HCT116 (cell line): ENCODE data around the gene SLAIN2. TPM values are rescaled to one million over a fixed set of nuclear protein-coding genes. Genes with fewer than 3 reads are reported as not detected.

Experiments used
- ATAC-seq: fragments of 200-7000 bp; cut with Tn5 transposase; 2 replicates; pipeline ENCODE4 v1.9.1; 2020; ENCODE audit warnings: mild to moderate bottlenecking, moderate library complexity
- BruUV-seq: library from RNA; stranded (reverse); fragments of 400-500 nt; replicated peaks from 2 replicates; lab custom pipeline; 2021; lab: Mats Ljungman, UMichigan
- CTCF ChIA-PET: fragments of 300-600 bp; sonication (Branson Sonifier 250); formaldehyde crosslinking; loops from one replicate; lab custom pipeline; 2021; ENCODE audit warnings: antibody characterized with exemption; lab: Charles Lee
- POLR2A ChIA-PET: fragments of 300-600, 350-600 bp; sonication (Branson Sonifier 250); formaldehyde crosslinking; loops from one replicate; lab custom pipeline; 2021; ENCODE audit warnings: antibody characterized with exemption; lab: Charles Lee
- RAD21 ChIA-PET, 2 experiments: fragments of 300-600 bp; sonication (Branson Sonifier 250); formaldehyde crosslinking; loops; one replicate each; lab custom pipeline; 2023; ENCODE audit warnings: low total read pairs in 2 of 2; ENCODE audit not compliant: uncharacterized antibody in 2 of 2, unreplicated experiment in 2 of 2, low non-redundant PET in 1 of 2; lab: Charles Lee
- DNase-seq: peaks from one replicate; pipeline ENCODE4 v3.0.0-alpha.2; 2010; ENCODE audit warnings: low read depth, low spot score
- H2AFZ ChIP-seq: fragments of 200-600 bp; shearing (Covaris generic), sonication (generic); 2 replicates; pipeline ENCODE4 v1.6.1; 2017; ENCODE audit warnings: low read depth, mixed run types, mixed read lengths, antibody characterized with exemption, low read length; ENCODE audit not compliant: poor library complexity, severe bottlenecking
- H3K27ac ChIP-seq: 2 replicates; pipeline ENCODE4 v1.5.1; 2012; ENCODE audit warnings: low read depth, low read length
- H3K27me3 ChIP-seq: fragments of 200-600 bp; sonication (generic); 2 replicates; pipeline ENCODE4 v1.6.1; 2016; ENCODE audit warnings: mixed run types, low read length, mixed read lengths; ENCODE audit not compliant: insufficient read depth
- H3K36me3 ChIP-seq, 2 experiments: fragments of 200-500 bp in 1 of 2; fragments of 200-600 bp in 1 of 2; sonication (Bioruptor generic) in 1 of 2; sonication (generic) in 1 of 2; 2 replicates each; pipeline versions ENCODE4 v1.5.1 to v1.6.1; 2014 to 2016; ENCODE audit warnings: low read length in 2 of 2, inconsistent platforms in 1 of 2, mixed read lengths in 1 of 2, mixed run types in 1 of 2; ENCODE audit not compliant: insufficient read depth in 2 of 2, control insufficient read depth in 1 of 2
- H3K4me1 ChIP-seq, 2 experiments: fragments of 200-600 bp in 1 of 2; sonication (generic) in 1 of 2; 2 replicates each; pipeline versions ENCODE4 v1.5.1 to v1.6.1; 2012 to 2017; ENCODE audit warnings: low read length in 2 of 2, inconsistent platforms in 1 of 2, mild to moderate bottlenecking in 1 of 2, mixed read lengths in 1 of 2, mixed run types in 1 of 2, moderate library complexity in 1 of 2; ENCODE audit not compliant: insufficient read depth in 2 of 2, control insufficient read depth in 1 of 2
- H3K4me2 ChIP-seq: fragments of 200-600 bp; sonication (generic); 2 replicates; pipeline ENCODE4 v1.6.1; 2017; ENCODE audit warnings: mixed run types, low read length, mixed read lengths
- H3K4me3 ChIP-seq, 2 experiments: fragments of 200-600 bp in 1 of 2; sonication (generic) in 1 of 2; replicated peaks in 1 of 2; 2 replicates each; pipeline ENCODE4 v1.5.1; 2011 to 2016; ENCODE audit warnings: low read length in 2 of 2, control low read depth in 1 of 2, low read depth in 1 of 2, mild to moderate bottlenecking in 1 of 2, mixed read lengths in 1 of 2, mixed run types in 1 of 2
- H3K79me2 ChIP-seq: fragments of 200-600 bp; sonication (generic); 2 replicates; pipeline ENCODE4 v1.6.1; 2017; ENCODE audit warnings: mild to moderate bottlenecking, mixed run types, low read length, moderate library complexity, mixed read lengths; ENCODE audit not compliant: insufficient read depth
- H3K9ac ChIP-seq: fragments of 200-600 bp; sonication (generic); 2 replicates; pipeline ENCODE4 v1.6.1; 2016; ENCODE audit warnings: low read length, mixed read lengths
- H3K9me2 ChIP-seq: fragments of 200-600 bp; sonication (generic), shearing (Covaris generic); 2 replicates; pipeline ENCODE4 v1.6.1; 2017; ENCODE audit warnings: mixed run types, mild to moderate bottlenecking, moderate library complexity; ENCODE audit not compliant: insufficient read depth
- H3K9me3 ChIP-seq, 2 experiments: fragments of 200-500 bp in 1 of 2; fragments of 200-600 bp in 1 of 2; sonication (Bioruptor generic) in 1 of 2; sonication (generic) in 1 of 2; 2 replicates each; pipeline ENCODE4 v1.6.1; 2014 to 2017; ENCODE audit warnings: low read length in 2 of 2, mixed read lengths in 2 of 2, inconsistent platforms in 1 of 2, low read depth in 1 of 2, mild to moderate bottlenecking in 1 of 2, mixed run types in 1 of 2, moderate library complexity in 1 of 2; ENCODE audit not compliant: control insufficient read depth in 1 of 2, insufficient read depth in 1 of 2
- H4K20me1 ChIP-seq: fragments of 200-600 bp; sonication (generic), shearing (Covaris generic); 2 replicates; pipeline ENCODE4 v1.6.1; 2017; ENCODE audit warnings: mixed run types, mild to moderate bottlenecking, moderate library complexity; ENCODE audit not compliant: insufficient read depth
- ATF3 ChIP-seq: IDR thresholded peaks from 2 replicates; pipeline ENCODE4 v1.6.1; 2012
- CBX3 ChIP-seq: IDR thresholded peaks from 2 replicates; pipeline ENCODE4 v1.6.1; 2012; ENCODE audit warnings: low read depth
- CTCF ChIP-seq, 3 experiments: fragments of 200-600 bp in 1 of 3; sonication (generic) in 1 of 3; IDR thresholded peaks in 2 of 3; conservative IDR thresholded peaks in 1 of 3; 2 replicates each; pipeline ENCODE4 v1.5.1; 2012 to 2017; ENCODE audit warnings: low read depth in 2 of 3, low read length in 2 of 3, antibody characterized with exemption in 1 of 3, borderline replicate concordance in 1 of 3, control low read depth in 1 of 3, mild to moderate bottlenecking in 1 of 3, mixed read lengths in 1 of 3, mixed run types in 1 of 3, moderate library complexity in 1 of 3; ENCODE audit not compliant: insufficient read depth in 1 of 3
- EGR1 ChIP-seq: IDR thresholded peaks from 2 replicates; pipeline ENCODE4 v1.6.1; 2012; ENCODE audit warnings: low read depth
- EZH2 ChIP-seq: fragments of 200-600 bp; sonication (generic); IDR thresholded peaks from 2 replicates; pipeline ENCODE4 v1.6.1; 2017; ENCODE audit warnings: antibody characterized with exemption, mixed run types
- EZH2phosphoT487 ChIP-seq: fragments of 200-600 bp; IDR thresholded peaks from 2 replicates; pipeline ENCODE4 v1.6.1; 2018; ENCODE audit warnings: antibody characterized with exemption, borderline replicate concordance
- FOSL1 ChIP-seq: IDR thresholded peaks from 2 replicates; pipeline ENCODE4 v1.6.1; 2012; ENCODE audit warnings: low read depth
- JUND ChIP-seq: IDR thresholded peaks from 2 replicates; pipeline ENCODE4 v1.6.1; 2012
- MAX ChIP-seq: IDR thresholded peaks from 2 replicates; pipeline ENCODE4 v1.6.1; 2012
- POLR2AphosphoS5 ChIP-seq: IDR thresholded peaks from 2 replicates; pipeline ENCODE4 v1.6.1; 2011; ENCODE audit warnings: mild to moderate bottlenecking, low read depth, low read length, moderate library complexity
- RAD21 ChIP-seq: IDR thresholded peaks from 2 replicates; pipeline ENCODE4 v1.6.1; 2012; ENCODE audit warnings: low read depth, mild to moderate bottlenecking
- REST ChIP-seq: IDR thresholded peaks from 2 replicates; pipeline ENCODE4 v1.6.1; 2012; ENCODE audit warnings: low read depth
- SIN3A ChIP-seq: IDR thresholded peaks from 2 replicates; pipeline ENCODE4 v1.6.1; 2012; ENCODE audit warnings: low read depth
- SP1 ChIP-seq: IDR thresholded peaks from 2 replicates; pipeline ENCODE4 v1.6.1; 2012; ENCODE audit warnings: low read depth
- SRF ChIP-seq: IDR thresholded peaks from 2 replicates; pipeline ENCODE4 v1.6.1; 2012; ENCODE audit warnings: low read depth
- TCF7L2 ChIP-seq: IDR thresholded peaks from 2 replicates; pipeline ENCODE4 v1.7.0; 2011; ENCODE audit warnings: borderline replicate concordance, inconsistent platforms; ENCODE audit not compliant: insufficient read depth, insufficient read length; ENCODE audit errors: extremely low read depth
- YY1 ChIP-seq: IDR thresholded peaks from 2 replicates; pipeline ENCODE4 v1.6.1; 2011; ENCODE audit warnings: low read length, low read depth, moderate library complexity, mild to moderate bottlenecking; ENCODE audit not compliant: insufficient replicate concordance; ENCODE audit errors: extremely low read depth
- ZBTB33 ChIP-seq: IDR thresholded peaks from 2 replicates; pipeline ENCODE4 v1.6.1; 2011; ENCODE audit warnings: mild to moderate bottlenecking, low read length, moderate library complexity; ENCODE audit not compliant: insufficient replicate concordance; ENCODE audit errors: extremely low read depth
- ZFX ChIP-seq: fragments of 450-650 bp; IDR thresholded peaks from 2 replicates; pipeline ENCODE4 v1.6.1; 2017
- ZNF274 ChIP-seq: fragments of 200-500 bp; sonication (Bioruptor generic); IDR thresholded peaks from 2 replicates; pipeline ENCODE4 v1.6.1; 2014; ENCODE audit warnings: mild to moderate bottlenecking, low read depth, low read length, inconsistent platforms
- intact Hi-C: fragments of 100-400 bp; cut with micrococcal nuclease; formaldehyde crosslinking; loops from 2 replicates; pipeline ENCODE4 v1.10.0; 2022
- total RNA-seq: library from RNA; stranded (reverse); gene quantifications from one replicate; pipeline ENCODE4 v1.2.1, GENCODE V29; 2021; ENCODE audit not compliant: unreplicated experiment

Gene SLAIN2
- total RNA-seq, 1 experiment from 2014 or later = 50.3 TPM

- H3K9me2 ChIP-seq = no peaks in the 10 kb centered on the region
- H3K9ac ChIP-seq = no peak overlapping the region
- no peak overlapping the region for H2AFZ ChIP-seq
- DNase-seq = no peak
- no peak overlapping the region for H3K4me2 ChIP-seq
- H3K4me3 ChIP-seq = no peak overlapping the region
- TF ChIP-seq CTCF (IDR thresholded peaks at IDR 0.05 in 2 of 3, conservative IDR thresholded peaks at IDR 0.05 in 1 of 3; ENCODE audit: borderline replicate concordance in 1 of 3, insufficient read depth in 1 of 3, low read depth in 2 of 3, low read length in 2 of 3) (no peak), EZH2 (no peak), TCF7L2 (no peak), JUND (no peak), YY1 (no peak), SP1 (no peak), EZH2phosphoT487 (no peak), SRF (no peak), ZFX (no peak), CBX3 (no peak), EGR1 (no peak), RAD21 (no peak), REST (no peak), ATF3 (no peak), POLR2AphosphoS5 (no peak), FOSL1 (no peak), ZBTB33 (no peak), MAX (no peak), ZNF274 (no peak), SIN3A (no peak)
- ATAC-seq = no peak
- BruUV-seq = no TSS peak
- intact Hi-C loops = loop anchor here (5.0 kb wide), 1 partner anchor 513 kb away; no protein-coding TSS in a partner anchor
- no peak overlapping the region for H3K27ac ChIP-seq
- H3K36me3 ChIP-seq = no peaks in the 10 kb centered on the region
- POLR2A ChIA-PET = no interaction called here
- H3K9me3 ChIP-seq = no peaks in the 10 kb centered on the region
- CTCF ChIA-PET = no interaction called here
- no peaks in the 10 kb centered on the region for H4K20me1 ChIP-seq
- no peaks in the 10 kb centered on the region for H3K27me3 ChIP-seq
- H3K79me2 ChIP-seq = no peaks in the 10 kb centered on the region
- RAD21 ChIA-PET = no interaction called here
- no peaks in the 10 kb centered on the region for H3K4me1 ChIP-seq
Observed at GRCh38 chr4:48449151-48449550, 107.8 kb downstream of the SLAIN2 start.
